Skeletal muscle satellite cell (primary cell): ENCODE measurements around the gene PSMD1.
A peak's percentile ranks its signal among the peaks of the same experiment; 100 is the strongest.
"Not testable (repeated sequence)": the region's sequence is repeated elsewhere in the genome, so short reads cannot be mapped to it uniquely, and the experiment has no call there.

Experiments
- H3K27me3 ChIP-seq: 2 replicates; pipeline ENCODE4 v1.7.0; 2013; ENCODE audit warnings: low read length; ENCODE audit not compliant: control insufficient read depth, insufficient read depth
- H3K36me3 ChIP-seq: 2 replicates; pipeline ENCODE4 v1.7.0; 2013; ENCODE audit warnings: mild to moderate bottlenecking, control low read depth, low read length; ENCODE audit not compliant: insufficient read depth
- H3K4me1 ChIP-seq: 2 replicates; pipeline ENCODE4 v1.7.0; 2013; ENCODE audit warnings: low read length; ENCODE audit not compliant: control insufficient read depth, insufficient read depth
- H3K4me2 ChIP-seq: 2 replicates; pipeline ENCODE4 v1.7.0; 2013; ENCODE audit warnings: mild to moderate bottlenecking, low read length
- H3K4me3 ChIP-seq: 2 replicates; pipeline ENCODE4 v1.7.0; 2013; ENCODE audit warnings: low read length
- H3K9ac ChIP-seq: 2 replicates; pipeline ENCODE4 v1.7.0; 2013; ENCODE audit warnings: mild to moderate bottlenecking, low read depth, low read length, moderate library complexity
- H3K9me3 ChIP-seq: replicated peaks from 2 replicates; pipeline ENCODE4 v1.7.0; 2013; ENCODE audit warnings: mild to moderate bottlenecking, control low read depth, low read length

The PSMD1 gene

GRCh38 chr2:231191896-231192872 lies 135.5 kb downstream of the PSMD1 start:
- H3K36me3 ChIP-seq: no peaks in the 10 kb centered on the region
- peaks cover 38% of the 10 kb centered on the region for H3K4me1 ChIP-seq
- peaks cover 4% of the 10 kb centered on the region for H3K27me3 ChIP-seq
- H3K9me3 ChIP-seq: no peaks in the 10 kb centered on the region
- H3K9ac ChIP-seq: no peak overlapping the region
- no peak overlapping the region for H3K4me3 ChIP-seq
- no peak overlapping the region for H3K4me2 ChIP-seq

GRCh38 chr2:231193216-231193615 lies 136.5 kb downstream of the PSMD1 start:
- H3K36me3 ChIP-seq: no peaks in the 10 kb centered on the region
- peaks cover 35% of the 10 kb centered on the region for H3K4me1 ChIP-seq
- peaks cover 4% of the 10 kb centered on the region for H3K27me3 ChIP-seq
- H3K4me3 ChIP-seq: no peak overlapping the region
- no peak overlapping the region for H3K9ac ChIP-seq
- H3K4me2 ChIP-seq: no peak overlapping the region
- H3K9me3 ChIP-seq: no peaks in the 10 kb centered on the region

GRCh38 chr2:231196592-231196991 lies 139.9 kb downstream of the PSMD1 start:
- Histone ChIP-seq H3K4me2 (no peak overlapping the region), H3K9ac (no peak overlapping the region), H3K36me3 (no peaks in the 10 kb centered on the region), H3K4me1 (peaks cover 25% of the 10 kb centered on the region), H3K9me3 (no peaks in the 10 kb centered on the region), H3K27me3 (peaks cover 4% of the 10 kb centered on the region), H3K4me3 (no peak overlapping the region)

GRCh38 chr2:231197196-231197595 lies 140.5 kb downstream of the PSMD1 start:
- not testable (repeated sequence) for H3K9ac ChIP-seq, H3K4me3 ChIP-seq, H3K4me2 ChIP-seq, H3K27me3 ChIP-seq, H3K36me3 ChIP-seq, H3K9me3 ChIP-seq
- H3K4me1 ChIP-seq: peaks cover 21% of the 10 kb centered on the region

- H3K9ac ChIP-seq: peak overlapping the region; percentile 83
- H3K27me3 ChIP-seq: peaks cover 4% of the 10 kb centered on the region
- H3K4me2 ChIP-seq: peak overlapping the region; percentile 92
- peaks cover 4% of the 10 kb centered on the region for H3K36me3 ChIP-seq
- peaks cover 20% of the 10 kb centered on the region for H3K4me1 ChIP-seq
- no peaks in the 10 kb centered on the region for H3K9me3 ChIP-seq
- H3K4me3 ChIP-seq: peak overlapping the region; percentile 90
Measured at GRCh38 chr2:231197706-231198290, 141.1 kb downstream of the PSMD1 start.

- H3K4me1 ChIP-seq: peaks cover 20% of the 10 kb centered on the region
- peaks cover 11% of the 10 kb centered on the region for H3K36me3 ChIP-seq
- H3K4me2 ChIP-seq: peak within 1 kb of the TSS; percentile 92
- H3K4me3 ChIP-seq: peak within 1 kb of the TSS; percentile 90
- H3K27me3 ChIP-seq: peaks cover 4% of the 10 kb centered on the region
- peak within 1 kb of the TSS; percentile 83 for H3K9ac ChIP-seq
- H3K9me3 ChIP-seq: no peaks in the 10 kb centered on the region
Measured at GRCh38 chr2:231198291-231199173, 141.9 kb downstream of the PSMD1 start, which contains the start of gene ARMC9. TSS of gene ARMC9 (plus strand) at chr2:231198631. CDS start at chr2:231206239, 7,608 bp downstream.

GRCh38 chr2:231199219-231199618 lies 142.6 kb downstream of the PSMD1 start:
- H3K4me1 ChIP-seq: peaks cover 20% of the 10 kb centered on the region
- no peaks in the 10 kb centered on the region for H3K9me3 ChIP-seq
- H3K27me3 ChIP-seq: peaks cover 4% of the 10 kb centered on the region
- peak overlapping the region; percentile 92 for H3K4me2 ChIP-seq
- H3K4me3 ChIP-seq: peak overlapping the region; percentile 90
- H3K9ac ChIP-seq: peak overlapping the region; percentile 83
- peaks cover 12% of the 10 kb centered on the region for H3K36me3 ChIP-seq

- Histone ChIP-seq H3K4me2 (peak overlapping the region; percentile 9), H3K4me1 (peaks cover 20% of the 10 kb centered on the region), H3K4me3 (peak overlapping the region; percentile 7), H3K9ac (no peak overlapping the region), H3K9me3 (no peaks in the 10 kb centered on the region), H3K27me3 (peaks cover 4% of the 10 kb centered on the region), H3K36me3 (peaks cover 16% of the 10 kb centered on the region)
Measured at GRCh38 chr2:231200805-231201474, 144.3 kb downstream of the PSMD1 start.

- H3K36me3 ChIP-seq: peaks cover 16% of the 10 kb centered on the region
- H3K9me3 ChIP-seq: no peaks in the 10 kb centered on the region
- H3K27me3 ChIP-seq: peaks cover under 1% of the 10 kb centered on the region
- no peak overlapping the region for H3K4me3 ChIP-seq
- no peak overlapping the region for H3K9ac ChIP-seq
- H3K4me1 ChIP-seq: peaks cover 20% of the 10 kb centered on the region
- H3K4me2 ChIP-seq: no peak overlapping the region
Measured at GRCh38 chr2:231201475-231201814, 144.8 kb downstream of the PSMD1 start.

- Histone ChIP-seq H3K4me1 (peaks cover 15% of the 10 kb centered on the region), H3K27me3 (no peaks in the 10 kb centered on the region), H3K36me3 (peaks cover 16% of the 10 kb centered on the region), H3K4me3 (no peak overlapping the region), H3K9ac (no peak overlapping the region), H3K9me3 (no peaks in the 10 kb centered on the region), H3K4me2 (no peak overlapping the region)
Measured at GRCh38 chr2:231203087-231203486, 146.4 kb downstream of the PSMD1 start.
